Measurements from ENCODE around the gene PLCH1. TPM values are rescaled to one million over a fixed set of nuclear protein-coding genes. Genes with fewer than 3 reads are reported as not detected.

Gene PLCH1
- total and polyA plus RNA-seq, 2 of the 8 experiments (the other 6 are each of a cell fraction or from before 2014, with no cell fraction given), result 5.8 to 17.2 TPM

GRCh38 chr3:155568295-155568694 is 176.6 kb downstream of the PLCH1 start:
- no peaks in the 10 kb centered on the region for H3K4me1 ChIP-seq (replicated peaks in 1 of 4; ENCODE audit: control insufficient read depth in 3 of 4, insufficient read depth in 4 of 4, low read length in 3 of 4)
- H3K14ac ChIP-seq (ENCODE audit: insufficient read length), result no peak overlapping the region
- no peak overlapping the region for H3K23ac ChIP-seq (ENCODE audit: insufficient read length)
- 94% methylated on average over 3 of the region's 3 CpGs; no CpG with 5 or more reads in 1 of the 2 experiments for WGBS, 2 experiments (ENCODE audit: extremely low coverage in 1 of 2, insufficient coverage in 1 of 2, insufficient read length in 1 of 2, insufficient replicate concordance in 2 of 2, low coverage in 1 of 2, low lambda C conversion rate in 2 of 2, missing lambda C conversion rate in 1 of 2)
- H2AK5ac ChIP-seq (ENCODE audit: low read depth, low read length), result no peak overlapping the region
- DNase-seq (ENCODE audit: low read depth in 1 of 2, low spot score in 2 of 2) (no peak), FAIRE-seq (no peak)
- H3K79me2 ChIP-seq (ENCODE audit: control insufficient read depth in 1 of 2, insufficient read depth in 2 of 2, low read length in 2 of 2), result no peaks in the 10 kb centered on the region
- H3K18ac ChIP-seq (ENCODE audit: extremely low read depth, low read length), result no peak overlapping the region
- H4K5ac ChIP-seq (ENCODE audit: insufficient read length, low read depth, low read length), result no peak overlapping the region
- no peak overlapping the region for H3K4ac ChIP-seq (replicated peaks; ENCODE audit: insufficient read length, low read depth, low read length)
- H2BK5ac ChIP-seq (ENCODE audit: low read depth, low read length), result no peak overlapping the region
- no peak overlapping the region for H3K27ac ChIP-seq (ENCODE audit: low read depth, low read length)
- H3K79me1 ChIP-seq (ENCODE audit: low read depth, low read length), result no peaks in the 10 kb centered on the region
- TF ChIP-seq GABPA (IDR thresholded peaks at IDR 0.05; ENCODE audit: borderline replicate concordance, insufficient read depth, low read length) (no peak), RNF2 (IDR thresholded peaks at IDR 0.05; ENCODE audit: borderline replicate concordance, low read depth, low read length, missing control alignments, poor library complexity, severe bottlenecking) (no peak), SIN3A (conservative IDR thresholded peaks at IDR 0.05 in 1 of 2, IDR thresholded peaks at IDR 0.05 in 1 of 2; ENCODE audit: low read depth in 1 of 2, low read length in 2 of 2) (no peak)
- H3K4me2 ChIP-seq (ENCODE audit: insufficient read depth in 1 of 2, low read depth in 2 of 2, low read length in 2 of 2), result no peak overlapping the region
- no peak overlapping the region for H2BK20ac ChIP-seq (ENCODE audit: low read length)
- H4K91ac ChIP-seq (replicated peaks; ENCODE audit: insufficient read length, low read length), result no peak overlapping the region
- H2AFZ ChIP-seq (ENCODE audit: low read length), result no peak overlapping the region
- no peak overlapping the region for H2BK120ac ChIP-seq (replicated peaks; ENCODE audit: low read depth, low read length)
- ChIA-PET CTCF (ENCODE audit: partially characterized antibody) (interaction anchor here (0.6 to 1.7 kb wide), 4 partner anchors 13 to 507 kb away, joined by 3 to 6 read pairs (median 5); no protein-coding TSS in a partner anchor), POLR2A (ENCODE audit: partially characterized antibody) (no interaction called here)
- no peak overlapping the region for H3K4me3 ChIP-seq (ENCODE audit: extremely low read depth in 1 of 4, insufficient read depth in 2 of 4, low read depth in 3 of 4, low read length in 4 of 4)
- H3K36me3 ChIP-seq (ENCODE audit: control insufficient read depth in 2 of 4, insufficient read depth in 4 of 4, low read length in 3 of 4), result peaks cover 0 to 3% (median 1%) of the 10 kb centered on the region in 4 experiments; a peak in 3 of 8 replicates
- no peaks in the 10 kb centered on the region for H3K27me3 ChIP-seq (replicated peaks in 1 of 4; ENCODE audit: control insufficient read depth in 3 of 4, extremely low read depth in 1 of 4, insufficient read depth in 3 of 4, low read length in 3 of 4)
- H3K56ac ChIP-seq (replicated peaks; ENCODE audit: insufficient read length, low read depth, low read length), result no peak overlapping the region
- H4K8ac ChIP-seq (ENCODE audit: extremely low read depth, insufficient read depth, low read length), result no peak overlapping the region
- no peaks in the 10 kb centered on the region; the same call in 1 of the 2 replicates for H3K23me2 ChIP-seq (ENCODE audit: low read depth, low read length)
- H2BK15ac ChIP-seq (ENCODE audit: low read length), result no peak overlapping the region
- H3K9me3 ChIP-seq (ENCODE audit: insufficient read depth in 2 of 2, low read depth in 1 of 2, low read length in 1 of 2), result no peaks in the 10 kb centered on the region
- no peak overlapping the region for H2BK12ac ChIP-seq (ENCODE audit: low read depth, low read length)
- no peaks in the 10 kb centered on the region for H4K20me1 ChIP-seq (replicated peaks in 1 of 2; ENCODE audit: control insufficient read depth in 1 of 2, insufficient read depth in 2 of 2, low read length in 2 of 2)
- no peak overlapping the region for H3K9ac ChIP-seq (replicated peaks in 1 of 4; ENCODE audit: extremely low read depth in 1 of 4, low read depth in 3 of 4, low read length in 3 of 4)

Data from H1 (cell line).